GM19238 (cell line): ENCODE measurements around the gene APOF.
"Not testable (repeated sequence)": the region's sequence is repeated elsewhere in the genome, so short reads cannot be mapped to it uniquely, and the experiment has no call there.

ENCODE experiments used
- DNase-seq: peaks from one replicate; pipeline ENCODE4 v3.0.0; 2011; ENCODE audit warnings: low spot score; ENCODE audit not compliant: insufficient read length

Gene APOF

GRCh38 chr12:56362130-56363059 lies at the start of gene APOF:
Gene APOF (minus strand): TSS chr12:56362857. CDS start chr12:56362745, 112 bp downstream.
- no peak for DNase-seq

- no peak for DNase-seq
Measured at GRCh38 chr12:56411781-56412639, 49.4 kb upstream of the APOF start.

GRCh38 chr12:56410768-56411167 lies 48.1 kb upstream of the APOF start:
- no peak for DNase-seq

GRCh38 chr12:56408799-56409417 lies 46.3 kb upstream of the APOF start:
- DNase-seq = no peak

- not testable (repeated sequence) for DNase-seq
Measured at GRCh38 chr12:56404227-56404626, 41.6 kb upstream of the APOF start.

- not testable (repeated sequence) for DNase-seq
Measured at GRCh38 chr12:56401612-56402011, 39.0 kb upstream of the APOF start.

GRCh38 chr12:56401125-56401524 lies 38.5 kb upstream of the APOF start:
- not testable (repeated sequence) for DNase-seq

- DNase-seq = not testable (repeated sequence)
Measured at GRCh38 chr12:56399466-56399865, 36.8 kb upstream of the APOF start.

GRCh38 chr12:56398324-56398723 lies 35.7 kb upstream of the APOF start:
- DNase-seq = no peak

- DNase-seq = no peak
Measured at GRCh38 chr12:56392331-56392730, 29.7 kb upstream of the APOF start.

- no peak for DNase-seq
Measured at GRCh38 chr12:56391721-56392120, 29.1 kb upstream of the APOF start.

GRCh38 chr12:56389412-56389811 lies 26.8 kb upstream of the APOF start:
- DNase-seq = no peak

GRCh38 chr12:56387152-56387736 lies 24.6 kb upstream of the APOF start:
- no peak for DNase-seq

GRCh38 chr12:56385873-56386272 lies 23.2 kb upstream of the APOF start:
- DNase-seq = no peak

- DNase-seq = no peak
Measured at GRCh38 chr12:56382611-56383010, 20.0 kb upstream of the APOF start.

GRCh38 chr12:56377989-56378316 lies 15.3 kb upstream of the APOF start:
- no peak for DNase-seq

GRCh38 chr12:56377310-56377988 lies 14.8 kb upstream of the APOF start:
- no peak for DNase-seq

GRCh38 chr12:56375598-56376434 lies 13.2 kb upstream of the APOF start:
- no peak for DNase-seq

GRCh38 chr12:56374726-56375597 lies 12.3 kb upstream of the APOF start:
- no peak for DNase-seq
